ENCODE measurements around the gene ANKRD53.

- TF ChIP-seq, protein P1, sequence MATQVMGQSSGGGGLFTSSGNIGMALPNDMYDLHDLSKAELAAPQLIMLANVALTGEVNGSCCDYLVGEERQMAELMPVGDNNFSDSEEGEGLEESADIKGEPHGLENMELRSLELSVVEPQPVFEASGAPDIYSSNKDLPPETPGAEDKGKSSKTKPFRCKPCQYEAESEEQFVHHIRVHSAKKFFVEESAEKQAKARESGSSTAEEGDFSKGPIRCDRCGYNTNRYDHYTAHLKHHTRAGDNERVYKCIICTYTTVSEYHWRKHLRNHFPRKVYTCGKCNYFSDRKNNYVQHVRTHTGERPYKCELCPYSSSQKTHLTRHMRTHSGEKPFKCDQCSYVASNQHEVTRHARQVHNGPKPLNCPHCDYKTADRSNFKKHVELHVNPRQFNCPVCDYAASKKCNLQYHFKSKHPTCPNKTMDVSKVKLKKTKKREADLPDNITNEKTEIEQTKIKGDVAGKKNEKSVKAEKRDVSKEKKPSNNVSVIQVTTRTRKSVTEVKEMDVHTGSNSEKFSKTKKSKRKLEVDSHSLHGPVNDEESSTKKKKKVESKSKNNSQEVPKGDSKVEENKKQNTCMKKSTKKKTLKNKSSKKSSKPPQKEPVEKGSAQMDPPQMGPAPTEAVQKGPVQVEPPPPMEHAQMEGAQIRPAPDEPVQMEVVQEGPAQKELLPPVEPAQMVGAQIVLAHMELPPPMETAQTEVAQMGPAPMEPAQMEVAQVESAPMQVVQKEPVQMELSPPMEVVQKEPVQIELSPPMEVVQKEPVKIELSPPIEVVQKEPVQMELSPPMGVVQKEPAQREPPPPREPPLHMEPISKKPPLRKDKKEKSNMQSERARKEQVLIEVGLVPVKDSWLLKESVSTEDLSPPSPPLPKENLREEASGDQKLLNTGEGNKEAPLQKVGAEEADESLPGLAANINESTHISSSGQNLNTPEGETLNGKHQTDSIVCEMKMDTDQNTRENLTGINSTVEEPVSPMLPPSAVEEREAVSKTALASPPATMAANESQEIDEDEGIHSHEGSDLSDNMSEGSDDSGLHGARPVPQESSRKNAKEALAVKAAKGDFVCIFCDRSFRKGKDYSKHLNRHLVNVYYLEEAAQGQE (IDR thresholded peaks at IDR 0.05; ENCODE audit: insufficient read depth in 1 of 2, low read depth in 2 of 2, low read length in 2 of 2) = no peak
- no peak for TF ChIP-seq SIN3A (IDR thresholded peaks at IDR 0.05; ENCODE audit: borderline replicate concordance, insufficient read depth, low read length)
- TF ChIP-seq TAF1 (IDR thresholded peaks at IDR 0.05; ENCODE audit: borderline replicate concordance, insufficient read depth, low read length) = no peak
- TF ChIP-seq POLR2AphosphoS5 (IDR thresholded peaks at IDR 0.05; ENCODE audit: low read depth, low read length) = no peak
- no peak for TF ChIP-seq FOXP2 (optimal IDR thresholded peaks at IDR 0.05; ENCODE audit: borderline replicate concordance, extremely low read depth, extremely low read length, insufficient read depth)
These were observed 704 bp downstream of the ANKRD53 start for GRCh38 chr2:70979180-70979488.

All from PFSK-1 (cell line).